Astrocyte of the spinal cord (primary cell): ENCODE results near the gene TUB.

Experiments
- DNase-seq: peaks from one replicate; pipeline ENCODE4 v3.0.0; 2011; ENCODE audit warnings: low read depth, low spot score
- H3K4me3 ChIP-seq: 2 replicates; pipeline ENCODE4 v1.5.1; 2011; ENCODE audit warnings: low read depth, mild to moderate bottlenecking, low read length, moderate library complexity
- CTCF ChIP-seq: IDR thresholded peaks from 2 replicates; pipeline ENCODE4 v1.5.1; 2012; ENCODE audit warnings: low read depth, mild to moderate bottlenecking, low read length, inconsistent platforms
- in situ Hi-C: cut with HindIII; loops from 2 replicates; pipeline ENCODE4 v1.10.0; 2017; ENCODE audit warnings: low sequenced_read_pairs

TUB gene

GRCh38 chr11:8034106-8034585 lies 46.9 kb upstream of the TUB start:
- in situ Hi-C loops = no loop called here
- TF ChIP-seq CTCF = no peak
- DNase-seq = no peak
- H3K4me3 ChIP-seq = no peak overlapping the region

DNA sequence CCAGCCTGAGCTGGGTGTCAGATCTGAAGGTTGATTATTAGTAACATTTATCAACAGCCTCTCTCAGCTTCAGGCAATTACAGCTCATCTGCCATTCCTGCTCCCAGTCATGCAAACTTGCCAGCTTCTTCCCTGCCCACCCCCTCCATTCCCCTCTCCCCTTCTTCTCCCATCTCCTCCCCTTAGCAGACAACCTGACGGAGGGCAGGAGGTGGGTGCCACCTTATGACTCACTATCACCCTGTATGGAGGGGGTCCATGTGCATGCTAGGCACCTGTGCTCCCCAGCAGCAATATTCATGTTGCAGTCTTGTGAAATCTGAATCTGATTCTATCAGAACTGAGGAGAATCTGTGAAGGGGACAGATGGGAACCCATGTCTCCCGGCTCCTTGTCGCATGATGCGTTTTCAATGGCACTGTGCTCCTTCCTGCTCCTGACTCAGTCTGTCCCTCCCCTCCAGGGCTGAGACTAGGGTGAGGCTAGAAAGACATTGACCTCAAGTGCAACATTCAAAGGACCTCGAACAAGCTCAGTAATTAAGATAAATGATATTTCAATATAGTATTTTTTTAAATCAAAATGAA lies 46.3 kb upstream of the TUB start:
- TF ChIP-seq CTCF = no peak
- no peak for DNase-seq
- in situ Hi-C loops = no loop called here
- H3K4me3 ChIP-seq = no peak overlapping the region

DNA sequence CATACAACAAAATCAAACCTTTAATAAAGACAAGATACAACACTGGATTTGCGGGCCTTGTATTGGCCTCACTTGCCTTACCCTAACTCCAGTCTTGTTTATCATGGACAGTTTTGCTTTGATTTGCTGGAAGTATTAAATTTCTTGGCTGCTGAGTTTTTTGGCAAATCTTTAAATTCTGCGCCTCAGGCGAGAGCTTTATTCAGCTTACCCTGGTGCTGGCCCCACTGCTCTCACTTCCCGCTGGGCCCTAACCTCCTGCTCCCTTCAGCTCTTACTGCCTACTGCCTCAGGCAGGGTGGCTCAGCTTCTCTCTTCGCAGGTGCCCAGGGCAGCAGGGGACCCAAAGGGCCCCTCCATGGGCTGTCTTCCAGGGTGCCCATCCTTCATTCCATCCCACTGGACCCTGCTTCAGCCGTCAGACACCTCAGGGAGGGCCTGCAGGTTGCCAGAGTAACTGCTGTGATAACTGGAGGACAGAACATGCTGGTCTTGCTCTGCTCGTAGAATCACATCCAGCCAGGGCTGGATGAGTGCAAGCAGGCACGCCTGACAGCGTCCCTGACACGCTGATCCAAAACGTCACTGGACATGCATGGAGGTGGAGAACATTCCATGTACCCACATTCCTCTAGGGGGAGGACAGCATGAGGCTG lies 45.7 kb upstream of the TUB start:
- in situ Hi-C loops = no loop called here
- no peak overlapping the region for H3K4me3 ChIP-seq
- no peak for TF ChIP-seq CTCF
- DNase-seq = no peak

DNA sequence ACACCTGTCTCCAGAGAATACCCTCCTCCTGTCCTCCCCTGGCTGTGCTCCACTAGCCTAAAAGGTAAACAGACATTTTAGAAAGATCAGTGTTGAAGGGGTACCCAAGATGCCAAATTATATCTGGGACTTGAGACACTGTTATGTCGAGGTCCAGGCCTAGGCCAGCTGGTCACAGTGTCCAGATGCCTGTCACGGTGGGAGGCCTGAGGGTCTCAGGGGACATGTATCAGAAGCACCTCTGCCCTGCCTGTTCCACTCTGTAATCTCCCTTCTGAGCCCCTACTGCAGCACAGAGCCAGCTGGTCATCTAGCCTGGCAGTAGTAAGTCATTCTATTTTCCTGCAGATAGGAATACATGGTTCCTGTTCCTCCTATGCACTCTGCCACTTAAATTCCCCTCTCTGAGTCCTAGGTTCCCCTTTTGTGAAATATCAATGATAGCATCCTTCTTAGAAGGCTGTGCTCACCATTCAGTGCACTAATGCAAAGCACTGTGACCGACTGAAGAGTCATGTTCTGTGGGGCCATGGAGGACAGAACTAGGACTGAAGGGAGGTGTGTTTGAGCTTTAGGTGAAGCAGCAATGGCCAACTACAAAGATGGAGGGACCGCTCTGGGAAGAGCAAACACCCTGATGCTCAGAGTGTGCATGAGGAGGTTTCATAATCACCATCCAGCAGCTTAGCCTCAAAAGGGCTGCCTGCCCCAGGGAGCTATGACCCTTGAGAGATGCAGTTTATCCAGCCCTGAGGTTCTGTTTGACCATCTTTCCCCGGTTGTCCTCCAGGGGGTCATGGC lies 44.8 kb upstream of the TUB start:
- TF ChIP-seq CTCF = no peak
- no peak overlapping the region for H3K4me3 ChIP-seq
- in situ Hi-C loops = no loop called here
- no peak for DNase-seq

DNA sequence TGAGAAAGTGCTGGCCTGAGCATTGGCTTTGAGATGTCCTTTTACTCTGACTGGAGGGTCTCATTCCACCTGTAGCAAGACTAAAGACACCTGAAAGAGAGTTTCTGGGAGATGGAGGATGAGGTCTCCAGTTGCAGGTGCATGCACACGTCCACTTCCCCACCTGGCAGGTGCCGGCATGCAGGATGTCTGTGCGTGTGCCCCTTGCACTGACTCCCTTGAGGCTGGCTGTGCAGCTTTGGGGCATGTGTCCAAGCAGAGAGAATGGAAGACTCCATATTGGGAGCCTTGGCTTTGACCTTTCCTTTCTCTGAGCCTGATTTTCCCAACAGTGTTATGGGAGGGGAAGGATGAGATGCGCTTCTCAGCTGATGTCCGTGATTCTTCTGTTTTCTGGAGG lies 44.0 kb upstream of the TUB start:
- in situ Hi-C loops = no loop called here
- no peak overlapping the region for H3K4me3 ChIP-seq
- DNase-seq = no peak
- TF ChIP-seq CTCF = no peak

- no peak overlapping the region for H3K4me3 ChIP-seq
- DNase-seq = no peak
- in situ Hi-C loops = no loop called here
- TF ChIP-seq CTCF = no peak
These were observed 42.6 kb upstream of the TUB start for GRCh38 chr11:8038393-8038792.
